ENCODE data around the gene UBE2M. TPM values are rescaled to one million over a fixed set of nuclear protein-coding genes. Genes with fewer than 3 reads are reported as not detected.
"Not testable (repeated sequence)": the region's sequence is repeated elsewhere in the genome, so short reads cannot be mapped to it uniquely, and the experiment has no call there.

The UBE2M gene
- total and polyA plus RNA-seq, 9 donors = 13.8 to 110 (median 62.6) TPM

DNA sequence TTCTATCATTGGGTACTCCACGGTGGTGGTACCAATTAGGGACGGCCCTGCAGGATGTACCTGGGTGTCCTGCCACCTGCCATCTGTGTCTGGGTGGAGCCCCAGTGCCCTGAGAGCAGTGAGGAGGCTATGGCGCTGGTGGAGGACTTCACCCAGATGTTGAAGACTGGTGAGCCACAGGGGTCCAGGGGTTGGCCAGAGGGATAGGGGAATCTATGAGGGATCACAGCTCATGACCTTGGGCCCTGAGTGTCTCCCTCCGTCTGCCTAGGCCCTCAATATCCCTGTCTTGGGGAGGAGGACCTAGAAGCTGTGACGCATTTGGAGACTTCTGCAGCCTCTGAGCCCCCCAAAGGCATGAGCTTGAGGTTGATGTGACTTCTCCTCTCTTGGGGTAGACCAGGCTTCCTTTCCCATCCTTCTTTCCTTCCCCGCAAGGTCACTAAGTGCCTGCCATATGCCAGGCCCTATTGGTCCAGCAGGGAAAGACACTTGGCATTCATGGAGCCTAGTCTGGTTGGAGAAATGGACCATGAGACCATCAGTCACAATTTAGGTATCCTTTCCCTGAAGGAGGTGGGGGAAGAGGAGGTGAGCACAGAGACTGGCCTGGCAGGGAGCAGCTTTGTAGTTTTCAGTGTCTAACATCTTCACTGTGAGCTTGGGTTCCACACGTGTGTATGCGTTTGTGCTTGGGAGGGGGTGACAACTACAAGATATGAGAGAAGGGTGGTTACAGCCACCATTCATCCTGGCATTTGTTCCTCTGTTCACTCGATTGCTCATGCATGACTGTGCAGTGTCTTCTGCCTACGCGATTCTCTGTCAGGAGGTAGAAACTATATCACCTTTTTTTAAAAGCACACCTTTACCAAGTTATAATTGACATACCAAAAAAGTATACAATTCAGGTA is 19.9 kb upstream of the UBE2M start:
- intact Hi-C loops (cut with DNase I) = no loop called here
- Histone ChIP-seq H3K4me3 (no peak overlapping the region), H3K27me3 (no peaks in the 10 kb centered on the region), H3K9me3 (no peaks in the 10 kb centered on the region), H3K4me1 (ENCODE audit: insufficient read depth) (peaks cover 6% of the 10 kb centered on the region), H3K36me3 (no peaks in the 10 kb centered on the region), H3K27ac (no peak overlapping the region)
- TF ChIP-seq, protein P1, sequence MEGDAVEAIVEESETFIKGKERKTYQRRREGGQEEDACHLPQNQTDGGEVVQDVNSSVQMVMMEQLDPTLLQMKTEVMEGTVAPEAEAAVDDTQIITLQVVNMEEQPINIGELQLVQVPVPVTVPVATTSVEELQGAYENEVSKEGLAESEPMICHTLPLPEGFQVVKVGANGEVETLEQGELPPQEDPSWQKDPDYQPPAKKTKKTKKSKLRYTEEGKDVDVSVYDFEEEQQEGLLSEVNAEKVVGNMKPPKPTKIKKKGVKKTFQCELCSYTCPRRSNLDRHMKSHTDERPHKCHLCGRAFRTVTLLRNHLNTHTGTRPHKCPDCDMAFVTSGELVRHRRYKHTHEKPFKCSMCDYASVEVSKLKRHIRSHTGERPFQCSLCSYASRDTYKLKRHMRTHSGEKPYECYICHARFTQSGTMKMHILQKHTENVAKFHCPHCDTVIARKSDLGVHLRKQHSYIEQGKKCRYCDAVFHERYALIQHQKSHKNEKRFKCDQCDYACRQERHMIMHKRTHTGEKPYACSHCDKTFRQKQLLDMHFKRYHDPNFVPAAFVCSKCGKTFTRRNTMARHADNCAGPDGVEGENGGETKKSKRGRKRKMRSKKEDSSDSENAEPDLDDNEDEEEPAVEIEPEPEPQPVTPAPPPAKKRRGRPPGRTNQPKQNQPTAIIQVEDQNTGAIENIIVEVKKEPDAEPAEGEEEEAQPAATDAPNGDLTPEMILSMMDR (IDR thresholded peaks at IDR 0.05) = no peak
- no peak for TF ChIP-seq POLR2A (IDR thresholded peaks at IDR 0.05)
- TF ChIP-seq EP300 (IDR thresholded peaks at IDR 0.05) = no peak
- DNase-seq = peak; percentile 10 to 40 (median 27)
- 85 to 87% (median 87%) methylated on average over 11 of the region's 11 CpGs for WGBS, 3 donors

DNA sequence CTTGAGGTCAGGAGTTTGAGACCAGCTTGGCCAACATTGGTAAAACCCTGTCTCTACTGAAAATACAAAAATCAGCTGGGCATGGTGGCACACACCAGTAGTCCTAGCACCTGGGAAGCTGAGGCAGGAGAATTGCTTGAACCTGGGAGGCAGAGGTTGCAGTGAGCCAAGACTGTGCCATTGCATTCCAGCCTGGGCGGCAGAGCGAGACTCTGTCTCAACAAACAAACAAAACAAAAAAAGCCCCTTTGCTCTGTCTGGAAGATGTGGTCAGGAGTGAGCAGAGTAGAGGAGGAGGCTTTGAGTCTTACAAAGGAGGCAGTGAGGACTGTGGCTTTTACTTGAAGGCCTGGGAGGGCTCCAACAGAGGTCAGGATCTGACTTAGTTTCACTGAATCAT is 19.2 kb upstream of the UBE2M start:
- WGBS, 3 donors = 91 to 94% (median 92%) methylated on average over 2 of the region's 2 CpGs
- H3K27ac ChIP-seq; H3K4me1 ChIP-seq (ENCODE audit: insufficient read depth): not testable (repeated sequence)

DNA sequence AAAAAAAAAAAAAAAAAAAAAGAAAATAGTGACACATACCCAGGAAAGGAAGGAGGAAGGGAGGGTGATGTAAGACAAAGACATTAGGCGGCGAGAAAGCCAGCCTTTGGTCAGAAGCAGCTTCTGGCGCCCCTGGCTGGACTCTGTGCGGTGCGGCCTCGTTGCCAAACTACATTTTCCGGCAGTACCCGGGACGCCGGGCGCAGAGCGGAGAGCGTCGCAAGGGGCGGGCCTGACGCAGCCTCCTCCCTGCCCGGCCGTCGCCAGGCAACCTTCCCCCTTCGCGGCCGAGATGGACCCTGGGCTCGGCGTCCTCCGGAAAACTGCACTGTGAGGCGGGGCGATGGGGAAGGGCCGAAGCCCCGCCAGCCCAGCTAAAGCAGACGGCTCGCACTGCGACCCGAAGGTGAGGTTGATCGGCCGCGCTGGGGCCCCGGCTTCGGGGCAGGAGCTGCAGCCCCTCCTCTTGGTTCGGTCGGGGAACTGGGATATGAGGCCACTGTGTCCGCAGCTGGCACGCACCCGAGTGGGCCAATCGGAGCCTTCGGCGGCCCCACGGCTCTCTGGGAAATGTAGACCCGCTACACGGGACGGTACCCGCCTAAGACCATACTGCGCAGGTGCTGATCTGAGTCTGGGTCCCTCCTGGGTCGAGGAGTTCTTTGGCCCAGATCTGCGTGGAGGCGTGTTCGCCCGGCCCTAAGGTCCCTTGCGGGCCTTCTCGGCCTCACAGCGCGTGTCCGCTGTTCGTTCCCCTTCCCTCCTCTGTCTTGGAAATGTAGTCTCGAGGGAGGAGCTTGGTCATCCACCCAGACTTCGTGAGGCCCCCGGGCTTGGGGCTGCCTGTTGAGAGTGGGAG is 17.0 kb upstream of the UBE2M start:
- TF ChIP-seq EP300 (IDR thresholded peaks at IDR 0.05) (peak; percentile 30), POLR2A (IDR thresholded peaks at IDR 0.05) (peak; percentile 75)
- TF ChIP-seq, protein P1 (IDR thresholded peaks at IDR 0.05) = peak in 2 of 3 donors; percentile 42 to 55
- intact Hi-C loops (cut with DNase I) = no loop called here
- H3K36me3 ChIP-seq = no peaks in the 10 kb centered on the region
- 0 to 1% (median 1%) methylated on average over 58 to 66 of the region's 66 CpGs for WGBS, 3 donors
- H3K9me3 ChIP-seq = no peaks in the 10 kb centered on the region
- DNase-seq = peak; percentile 92 to 95 (median 93)
- H3K27me3 ChIP-seq = no peaks in the 10 kb centered on the region
- H3K27ac ChIP-seq = peak overlapping the region; percentile 64 to 90
- peak overlapping the region; percentile 71 for H3K4me3 ChIP-seq
- H3K4me1 ChIP-seq (ENCODE audit: insufficient read depth) = peaks cover 7% of the 10 kb centered on the region

More for the DNA sequence above, 19.2 kb upstream of the UBE2M start:
- H3K4me3 ChIP-seq; H3K27me3 ChIP-seq; intact Hi-C loops (cut with DNase I); H3K9me3 ChIP-seq; H3K36me3 ChIP-seq: not testable (repeated sequence)
- peak in 3 of 5 donors; percentile 7 to 22 (median 12) for DNase-seq

DNA sequence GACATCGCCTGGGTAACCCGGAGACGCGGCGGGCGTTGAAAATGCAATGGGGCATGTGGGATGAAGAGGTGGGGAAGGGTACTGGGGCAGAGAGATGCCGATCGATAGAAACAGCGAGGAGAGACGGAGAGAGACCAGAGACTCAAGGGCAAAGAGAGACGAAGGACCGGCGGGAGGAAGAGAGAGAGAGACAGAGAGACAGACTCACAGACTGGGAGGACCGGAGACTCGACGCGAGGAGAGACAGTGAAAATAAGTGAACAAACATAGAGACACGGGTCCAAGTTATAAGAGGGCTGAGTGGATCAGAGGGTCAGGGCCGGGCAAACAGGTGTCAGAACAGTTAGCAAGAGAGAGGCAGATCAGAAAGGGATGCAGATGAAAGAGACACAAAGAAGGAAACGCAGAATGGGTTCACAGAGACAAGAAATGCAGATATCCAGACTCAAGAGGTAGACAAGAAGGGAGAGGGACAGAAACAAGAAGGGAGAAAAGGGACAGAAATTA is 15.3 kb upstream of the UBE2M start:
- Histone ChIP-seq H3K36me3 (no peaks in the 10 kb centered on the region), H3K9me3 (no peaks in the 10 kb centered on the region), H3K27me3 (no peaks in the 10 kb centered on the region), H3K27ac (peak overlapping the region; percentile 87 to 98), H3K4me3 (peak overlapping the region; percentile 90), H3K4me1 (ENCODE audit: insufficient read depth) (peaks cover 7% of the 10 kb centered on the region)
- no peak for DNase-seq
- TF ChIP-seq POLR2A (IDR thresholded peaks at IDR 0.05) (peak; percentile 56), EP300 (IDR thresholded peaks at IDR 0.05) (no peak)
- 0 to 1% (median 1%) methylated on average over 20 of the region's 20 CpGs for WGBS, 3 donors
- intact Hi-C loops (cut with DNase I) = no loop called here
